Measurements from ENCODE around the gene BABAM2.

Gene BABAM2

DNA sequence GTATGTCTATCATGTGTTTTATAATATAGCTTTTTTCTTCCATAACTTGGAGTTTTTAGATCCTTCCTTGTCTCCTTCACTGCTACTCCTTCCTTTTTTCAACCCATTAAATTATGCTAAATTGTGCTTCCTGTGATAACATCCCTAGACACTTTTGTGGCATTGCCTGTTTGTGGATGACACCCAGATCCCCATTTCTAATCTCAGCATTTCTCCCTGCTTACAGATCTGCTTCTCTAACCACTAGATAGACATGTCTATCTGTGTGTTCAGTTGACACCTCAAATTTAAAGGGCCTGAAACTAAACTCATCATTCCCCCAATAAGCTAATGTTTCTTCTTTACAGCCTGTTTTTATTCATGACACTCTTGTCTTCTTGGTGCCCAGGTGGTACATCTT, 244.8 kb downstream of the BABAM2 start:
- DNase-seq, result no peak

- DNase-seq, result no peak
Measured at GRCh38 chr2:28135799-28136198, 245.3 kb downstream of the BABAM2 start.

DNA sequence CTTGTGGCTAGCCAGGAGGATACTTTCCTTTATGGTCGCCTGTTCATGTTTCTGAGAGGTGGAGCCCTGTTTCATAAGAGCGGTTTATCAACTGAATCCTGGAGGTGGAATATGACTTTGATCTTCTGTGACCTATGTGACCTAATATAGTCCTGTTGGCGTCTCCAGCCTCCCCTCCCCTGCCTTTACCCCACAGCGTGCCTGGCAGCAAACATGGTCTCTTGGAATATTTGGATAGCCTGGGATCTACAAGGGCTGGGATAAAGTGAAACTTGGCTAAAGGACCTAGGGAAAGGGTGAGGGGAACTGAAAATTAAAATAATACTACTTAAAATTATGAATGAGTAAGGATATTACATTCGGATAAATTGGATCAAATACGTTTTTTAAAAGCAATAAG, 246.0 kb downstream of the BABAM2 start:
- no peak for DNase-seq

- DNase-seq, result no peak
Measured at GRCh38 chr2:28137221-28137620, 246.7 kb downstream of the BABAM2 start.

- DNase-seq, result no peak
Measured at GRCh38 chr2:28142386-28142785, 251.9 kb downstream of the BABAM2 start.

GRCh38 chr2:28148000-28148399, 257.5 kb downstream of the BABAM2 start:
- DNase-seq, result no peak

- DNase-seq, result no peak
Measured at GRCh38 chr2:28148566-28148965, 258.0 kb downstream of the BABAM2 start.

GRCh38 chr2:28150236-28150915, 259.8 kb downstream of the BABAM2 start:
- no peak for DNase-seq

DNA sequence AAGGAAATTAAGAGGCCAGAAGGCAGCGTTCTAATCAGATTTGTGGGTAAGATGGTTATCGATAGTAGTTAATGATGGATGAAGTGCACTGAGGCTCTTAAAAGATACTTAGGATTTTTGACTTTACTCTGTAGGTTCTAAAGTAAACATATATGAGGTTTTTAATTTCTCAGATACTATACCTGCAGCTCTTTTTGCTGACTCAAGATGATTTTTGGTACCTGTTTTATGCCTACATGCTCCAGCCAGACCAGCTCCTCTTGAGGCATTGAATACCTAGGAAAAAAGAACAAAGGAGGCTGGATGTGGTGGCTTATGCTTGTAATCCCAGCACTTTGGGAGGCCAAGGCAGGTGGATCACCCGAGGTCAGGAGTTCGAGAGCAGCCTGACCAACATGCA, 260.5 kb downstream of the BABAM2 start:
- DNase-seq, result no peak

- DNase-seq, result no peak
Measured at GRCh38 chr2:28152585-28153280, 262.2 kb downstream of the BABAM2 start.

- no peak for DNase-seq
Measured at GRCh38 chr2:28153851-28154250, 263.3 kb downstream of the BABAM2 start.

DNA sequence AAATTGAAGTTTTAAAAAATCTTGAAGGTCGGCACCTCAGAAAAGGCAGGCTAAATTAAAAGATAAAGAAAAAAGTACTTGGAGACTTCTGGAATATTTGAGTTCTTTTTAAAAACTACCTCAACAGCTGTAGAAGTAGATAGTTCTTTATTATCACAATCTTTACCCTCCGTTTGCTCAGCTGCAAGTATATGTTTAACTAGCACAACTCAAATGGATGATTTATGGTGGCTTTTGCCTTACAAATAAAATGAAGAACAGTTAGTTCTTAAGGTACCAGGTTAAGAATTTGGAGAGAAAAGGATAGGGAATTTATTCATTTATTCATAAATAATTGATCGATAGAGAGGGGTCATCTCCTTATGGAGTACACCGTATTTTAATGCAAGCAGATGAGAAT, 264.6 kb downstream of the BABAM2 start:
- no peak for DNase-seq

- no peak for DNase-seq
Measured at GRCh38 chr2:28155627-28156026, 265.1 kb downstream of the BABAM2 start.

DNA sequence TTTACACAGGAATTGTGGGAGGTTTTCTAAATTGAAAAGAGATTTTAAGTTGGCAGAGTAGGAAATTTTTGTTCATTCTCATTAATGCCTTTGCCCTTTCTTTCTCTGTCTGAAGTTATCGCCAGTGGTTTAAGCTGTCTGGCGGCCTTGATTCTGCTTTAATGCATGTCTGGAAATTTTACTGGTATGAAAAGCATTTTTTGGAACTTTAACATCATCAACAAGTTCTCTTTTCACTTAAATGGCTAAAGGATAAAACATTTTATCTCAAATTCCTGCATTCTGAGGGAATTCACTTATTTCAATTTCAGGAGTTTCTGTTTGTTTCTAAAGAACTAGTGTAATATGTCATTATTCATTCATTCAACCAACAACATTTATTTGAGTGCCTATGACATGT, 268.3 kb downstream of the BABAM2 start:
- DNase-seq, result no peak

- DNase-seq, result no peak
Measured at GRCh38 chr2:28160986-28161425, 270.5 kb downstream of the BABAM2 start.

GRCh38 chr2:28161466-28161865, 270.9 kb downstream of the BABAM2 start:
- no peak for DNase-seq

- DNase-seq, result no peak
Measured at GRCh38 chr2:28162564-28162963, 272.0 kb downstream of the BABAM2 start.

DNA sequence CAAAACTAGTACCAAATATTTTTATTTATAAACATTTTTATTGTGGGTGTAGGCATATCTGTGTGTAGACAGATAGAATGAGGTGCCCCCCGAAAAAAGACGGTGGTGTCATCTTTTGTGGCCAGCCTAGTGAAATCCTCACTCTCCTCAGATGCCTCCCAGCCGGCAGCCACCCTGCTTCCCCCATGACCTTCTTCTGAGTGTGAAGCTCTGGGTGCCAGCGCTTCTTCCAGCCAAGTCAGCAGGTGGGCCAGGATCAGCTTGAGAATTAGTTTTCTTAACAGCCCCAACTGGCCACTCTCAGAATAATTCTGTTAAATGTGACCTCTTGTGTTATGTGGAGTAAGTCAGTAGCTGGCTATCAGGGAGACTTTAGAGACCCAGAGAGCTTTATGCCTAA, 272.5 kb downstream of the BABAM2 start:
- DNase-seq, result no peak

GRCh38 chr2:28163627-28164279, 273.2 kb downstream of the BABAM2 start:
- DNase-seq, result no peak

DNA sequence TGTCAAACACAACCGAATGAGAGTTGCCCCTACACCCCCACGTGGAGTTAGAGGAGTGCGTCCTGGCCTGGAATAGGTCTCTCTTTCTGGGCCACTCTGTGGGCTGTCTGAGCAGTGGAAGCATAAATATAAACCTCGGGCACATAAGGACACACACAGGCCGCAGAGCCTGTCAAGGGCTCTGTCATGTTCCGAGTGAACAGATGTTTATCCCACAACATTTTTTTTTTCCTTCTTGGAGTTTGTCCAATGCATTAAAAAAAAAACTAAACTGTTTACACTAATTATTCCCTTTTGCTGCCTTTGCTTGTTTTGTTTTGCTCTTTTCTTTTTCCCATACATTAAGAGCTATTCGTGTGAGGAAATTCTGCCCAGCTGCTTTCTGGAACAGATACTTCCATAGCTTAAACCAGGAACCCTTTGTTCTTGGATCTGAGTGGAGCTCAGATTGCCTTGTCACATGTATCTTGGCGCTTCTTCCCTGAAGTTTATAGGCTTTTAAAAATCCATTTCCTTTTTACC, 273.8 kb downstream of the BABAM2 start:
- DNase-seq, result no peak

GRCh38 chr2:28165087-28165635, 274.6 kb downstream of the BABAM2 start:
- DNase-seq, result no peak

GRCh38 chr2:28166956-28167355, 276.4 kb downstream of the BABAM2 start:
- DNase-seq, result no peak

- DNase-seq, result no peak
Measured at GRCh38 chr2:28168376-28168775, 277.8 kb downstream of the BABAM2 start.

DNA sequence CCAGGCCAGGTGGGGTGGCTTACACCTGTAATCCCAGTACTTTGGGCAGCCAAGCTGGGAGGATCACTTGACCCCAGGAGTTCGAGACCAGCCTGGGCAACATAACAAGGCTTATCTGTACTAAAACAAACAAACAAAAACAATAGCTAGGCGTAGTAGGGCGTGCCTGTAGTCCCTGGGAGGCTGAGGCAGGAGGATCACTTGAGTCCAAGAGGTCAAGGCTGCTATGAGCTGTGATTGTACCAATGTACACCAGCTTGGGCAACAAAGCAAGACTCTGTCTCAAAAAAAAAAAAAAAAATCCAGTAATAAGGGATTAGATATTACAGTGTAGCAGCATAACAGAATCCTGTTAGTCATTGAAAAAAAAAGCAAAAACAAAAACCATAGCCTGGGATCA, 279.0 kb downstream of the BABAM2 start:
- DNase-seq, result no peak

All from stimulated activated CD4-positive, alpha-beta T cell treated with anti-CD3 and anti-CD28 coated beads, Interleukin-2, amount 100 ng/mL, for 24 hours (primary cell).